PC-9 (cell line): ENCODE data around the gene COL4A6.

Experiments
- CTCF ChIP-seq: fragments of 200-600 bp; sonication (generic); conservative IDR thresholded peaks from 2 replicates; pipeline ENCODE4 v1.6.1; 2017; ENCODE audit warnings: mixed run types, antibody characterized with exemption, mild to moderate bottlenecking, moderate library complexity
- EZH2 ChIP-seq: fragments of 200-600 bp; sonication (generic); IDR thresholded peaks from 2 replicates; pipeline ENCODE4 v1.8.0; 2017; ENCODE audit warnings: antibody characterized with exemption, low read depth

- TF ChIP-seq CTCF: peak; percentile 49; the same call in 1 of the 2 replicates
- TF ChIP-seq EZH2: no peak
Observed at GRCh38 chrX:108165383-108166111, 272.7 kb downstream of the COL4A6 start.
